ENCODE data around the gene CAMKV.
A peak's percentile ranks its signal among the peaks of the same experiment; 100 is the strongest.

The CAMKV gene

GRCh38 chr3:49877716-49878115 lies 8.0 kb upstream of the CAMKV start:
- Histone ChIP-seq H3K36me3 (ENCODE audit: control insufficient read depth in 1 of 2, insufficient read depth in 2 of 2, low read depth in 1 of 2, low read length in 2 of 2) (no peaks in the 10 kb centered on the region), H3K27ac (ENCODE audit: low read length, poor library complexity, severe bottlenecking) (no peak overlapping the region), H3K4me2 (ENCODE audit: low read length, poor library complexity, severe bottlenecking) (no peak overlapping the region), H3K14ac (ENCODE audit: low read length in 2 of 2) (no peak overlapping the region), H3K4me3 (ENCODE audit: insufficient read depth in 1 of 2, low read depth in 1 of 2, low read length in 2 of 2) (no peak overlapping the region), H3K23ac (ENCODE audit: low read length in 2 of 2) (no peak overlapping the region), H3K4ac (ENCODE audit: low read depth in 1 of 2, low read length in 2 of 2) (no peak overlapping the region), H3K27me3 (ENCODE audit: control insufficient read depth in 1 of 2, insufficient read depth in 1 of 2, low read length in 2 of 2) (peaks cover 46 to 60% of the 10 kb centered on the region in 2 experiments), H2BK15ac (ENCODE audit: low read depth, poor library complexity, severe bottlenecking) (no peak overlapping the region), H2BK5ac (ENCODE audit: low read depth, low read length, poor library complexity, severe bottlenecking) (no peak overlapping the region), H3K9me3 (ENCODE audit: control insufficient read depth, low read length) (no peaks in the 10 kb centered on the region), H3K4me1 (ENCODE audit: control insufficient read depth, insufficient read depth, low read depth, low read length) (no peaks in the 10 kb centered on the region), H2BK12ac (ENCODE audit: low read length in 2 of 2) (no peak overlapping the region), H3K9ac (ENCODE audit: low read length) (no peak overlapping the region), H3K79me1 (replicated peaks; ENCODE audit: low read length, poor library complexity, severe bottlenecking) (no peaks in the 10 kb centered on the region), H4K91ac (ENCODE audit: low read length) (no peak overlapping the region), H3K18ac (ENCODE audit: low read depth in 1 of 2, low read length in 2 of 2) (no peak overlapping the region), H2AFZ (ENCODE audit: low read depth, low read length) (no peak overlapping the region), H2BK120ac (ENCODE audit: low read depth, low read length) (no peak overlapping the region), H4K8ac (ENCODE audit: low read length) (peak overlapping the region; percentile 25), H2AK5ac (ENCODE audit: low read length, severe bottlenecking) (no peak overlapping the region)
- no peak for DNase-seq
- WGBS = no CpG with 5 or more reads among the region's 2 CpGs

GRCh38 chr3:49876567-49876966 lies 6.9 kb upstream of the CAMKV start:
- H3K9ac ChIP-seq (ENCODE audit: low read length) = no peak overlapping the region
- H2BK12ac ChIP-seq (ENCODE audit: low read length in 2 of 2) = no peak overlapping the region
- no peak overlapping the region for H3K18ac ChIP-seq (ENCODE audit: low read depth in 1 of 2, low read length in 2 of 2)
- H2AK5ac ChIP-seq (ENCODE audit: low read length, severe bottlenecking) = no peak overlapping the region
- no peak overlapping the region for H4K8ac ChIP-seq (ENCODE audit: low read length)
- no peak overlapping the region for H3K27ac ChIP-seq (ENCODE audit: low read length, poor library complexity, severe bottlenecking)
- no peaks in the 10 kb centered on the region for H3K79me1 ChIP-seq (replicated peaks; ENCODE audit: low read length, poor library complexity, severe bottlenecking)
- H2BK5ac ChIP-seq (ENCODE audit: low read depth, low read length, poor library complexity, severe bottlenecking) = no peak overlapping the region
- H4K91ac ChIP-seq (ENCODE audit: low read length) = no peak overlapping the region
- no peak overlapping the region for H3K4me2 ChIP-seq (ENCODE audit: low read length, poor library complexity, severe bottlenecking)
- 80% methylated on average over 5 of the region's 5 CpGs for WGBS
- no peaks in the 10 kb centered on the region for H3K9me3 ChIP-seq (ENCODE audit: control insufficient read depth, low read length)
- H2AFZ ChIP-seq (ENCODE audit: low read depth, low read length) = no peak overlapping the region
- H3K4ac ChIP-seq (ENCODE audit: low read depth in 1 of 2, low read length in 2 of 2) = no peak overlapping the region
- H3K36me3 ChIP-seq (ENCODE audit: control insufficient read depth in 1 of 2, insufficient read depth in 2 of 2, low read depth in 1 of 2, low read length in 2 of 2) = no peaks in the 10 kb centered on the region
- H3K14ac ChIP-seq (ENCODE audit: low read length in 2 of 2) = no peak overlapping the region
- no peak overlapping the region for H2BK15ac ChIP-seq (ENCODE audit: low read depth, poor library complexity, severe bottlenecking)
- DNase-seq = no peak
- H2BK120ac ChIP-seq (ENCODE audit: low read depth, low read length) = no peak overlapping the region
- H3K23ac ChIP-seq (ENCODE audit: low read length in 2 of 2) = no peak overlapping the region
- H3K4me1 ChIP-seq (ENCODE audit: control insufficient read depth, insufficient read depth, low read depth, low read length) = no peaks in the 10 kb centered on the region
- H3K27me3 ChIP-seq (ENCODE audit: control insufficient read depth in 1 of 2, insufficient read depth in 1 of 2, low read length in 2 of 2) = peaks cover 45 to 59% of the 10 kb centered on the region in 2 experiments
- H3K4me3 ChIP-seq (ENCODE audit: insufficient read depth in 1 of 2, low read depth in 1 of 2, low read length in 2 of 2) = no peak overlapping the region

- no peak overlapping the region for H3K4me3 ChIP-seq (ENCODE audit: insufficient read depth in 1 of 2, low read depth in 1 of 2, low read length in 2 of 2)
- no peak overlapping the region for H3K4ac ChIP-seq (ENCODE audit: low read depth in 1 of 2, low read length in 2 of 2)
- 91% methylated on average over 8 of the region's 8 CpGs for WGBS
- no peak overlapping the region for H2BK5ac ChIP-seq (ENCODE audit: low read depth, low read length, poor library complexity, severe bottlenecking)
- no peaks in the 10 kb centered on the region for H3K9me3 ChIP-seq (ENCODE audit: control insufficient read depth, low read length)
- no peak overlapping the region for H2AFZ ChIP-seq (ENCODE audit: low read depth, low read length)
- H2BK15ac ChIP-seq (ENCODE audit: low read depth, poor library complexity, severe bottlenecking) = no peak overlapping the region
- no peak overlapping the region for H2BK12ac ChIP-seq (ENCODE audit: low read length in 2 of 2)
- no peak overlapping the region for H2AK5ac ChIP-seq (ENCODE audit: low read length, severe bottlenecking)
- H4K91ac ChIP-seq (ENCODE audit: low read length) = no peak overlapping the region
- H3K18ac ChIP-seq (ENCODE audit: low read depth in 1 of 2, low read length in 2 of 2) = no peak overlapping the region
- no peaks in the 10 kb centered on the region for H3K79me1 ChIP-seq (replicated peaks; ENCODE audit: low read length, poor library complexity, severe bottlenecking)
- peaks cover 65 to 73% of the 10 kb centered on the region in 2 experiments for H3K27me3 ChIP-seq (ENCODE audit: control insufficient read depth in 1 of 2, insufficient read depth in 1 of 2, low read length in 2 of 2)
- H3K23ac ChIP-seq (ENCODE audit: low read length in 2 of 2) = no peak overlapping the region
- H3K4me1 ChIP-seq (ENCODE audit: control insufficient read depth, insufficient read depth, low read depth, low read length) = peaks cover 12% of the 10 kb centered on the region
- DNase-seq = no peak
- no peak overlapping the region for H3K14ac ChIP-seq (ENCODE audit: low read length in 2 of 2)
- H3K36me3 ChIP-seq (ENCODE audit: control insufficient read depth in 1 of 2, insufficient read depth in 2 of 2, low read depth in 1 of 2, low read length in 2 of 2) = no peaks in the 10 kb centered on the region
- no peak overlapping the region for H4K8ac ChIP-seq (ENCODE audit: low read length)
- H3K9ac ChIP-seq (ENCODE audit: low read length) = no peak overlapping the region
- H3K27ac ChIP-seq (ENCODE audit: low read length, poor library complexity, severe bottlenecking) = no peak overlapping the region
- no peak overlapping the region for H2BK120ac ChIP-seq (ENCODE audit: low read depth, low read length)
- H3K4me2 ChIP-seq (ENCODE audit: low read length, poor library complexity, severe bottlenecking) = no peak overlapping the region
Observed at GRCh38 chr3:49873623-49874022, 3.9 kb upstream of the CAMKV start.

- Histone ChIP-seq H3K9me3 (ENCODE audit: control insufficient read depth, low read length) (no peaks in the 10 kb centered on the region), H3K14ac (ENCODE audit: low read length in 2 of 2) (no peak overlapping the region), H3K18ac (ENCODE audit: low read depth in 1 of 2, low read length in 2 of 2) (no peak overlapping the region), H3K4me1 (ENCODE audit: control insufficient read depth, insufficient read depth, low read depth, low read length) (peaks cover 12% of the 10 kb centered on the region), H3K27me3 (ENCODE audit: control insufficient read depth in 1 of 2, insufficient read depth in 1 of 2, low read length in 2 of 2) (peaks cover 72 to 81% of the 10 kb centered on the region in 2 experiments), H2BK12ac (ENCODE audit: low read length in 2 of 2) (no peak overlapping the region), H2BK15ac (ENCODE audit: low read depth, poor library complexity, severe bottlenecking) (no peak overlapping the region), H2BK5ac (ENCODE audit: low read depth, low read length, poor library complexity, severe bottlenecking) (no peak overlapping the region), H4K91ac (ENCODE audit: low read length) (no peak overlapping the region), H3K4me3 (ENCODE audit: insufficient read depth in 1 of 2, low read depth in 1 of 2, low read length in 2 of 2) (no peak overlapping the region), H2AFZ (ENCODE audit: low read depth, low read length) (no peak overlapping the region), H3K9ac (ENCODE audit: low read length) (no peak overlapping the region), H2AK5ac (ENCODE audit: low read length, severe bottlenecking) (no peak overlapping the region), H3K4ac (ENCODE audit: low read depth in 1 of 2, low read length in 2 of 2) (no peak overlapping the region), H3K23ac (ENCODE audit: low read length in 2 of 2) (no peak overlapping the region), H2BK120ac (ENCODE audit: low read depth, low read length) (no peak overlapping the region), H3K36me3 (ENCODE audit: control insufficient read depth in 1 of 2, insufficient read depth in 2 of 2, low read depth in 1 of 2, low read length in 2 of 2) (no peaks in the 10 kb centered on the region), H3K4me2 (ENCODE audit: low read length, poor library complexity, severe bottlenecking) (no peak overlapping the region), H3K27ac (ENCODE audit: low read length, poor library complexity, severe bottlenecking) (no peak overlapping the region), H4K8ac (ENCODE audit: low read length) (no peak overlapping the region), H3K79me1 (replicated peaks; ENCODE audit: low read length, poor library complexity, severe bottlenecking) (no peaks in the 10 kb centered on the region)
- no peak for DNase-seq
- 73% methylated on average over 4 of the region's 4 CpGs for WGBS
Observed at GRCh38 chr3:49872801-49873281, 3.1 kb upstream of the CAMKV start.

Measured in mesenchymal stem cell (in vitro differentiated cells and primary cell).